ENCODE results near the gene ADARB2.

Gene ADARB2

DNA sequence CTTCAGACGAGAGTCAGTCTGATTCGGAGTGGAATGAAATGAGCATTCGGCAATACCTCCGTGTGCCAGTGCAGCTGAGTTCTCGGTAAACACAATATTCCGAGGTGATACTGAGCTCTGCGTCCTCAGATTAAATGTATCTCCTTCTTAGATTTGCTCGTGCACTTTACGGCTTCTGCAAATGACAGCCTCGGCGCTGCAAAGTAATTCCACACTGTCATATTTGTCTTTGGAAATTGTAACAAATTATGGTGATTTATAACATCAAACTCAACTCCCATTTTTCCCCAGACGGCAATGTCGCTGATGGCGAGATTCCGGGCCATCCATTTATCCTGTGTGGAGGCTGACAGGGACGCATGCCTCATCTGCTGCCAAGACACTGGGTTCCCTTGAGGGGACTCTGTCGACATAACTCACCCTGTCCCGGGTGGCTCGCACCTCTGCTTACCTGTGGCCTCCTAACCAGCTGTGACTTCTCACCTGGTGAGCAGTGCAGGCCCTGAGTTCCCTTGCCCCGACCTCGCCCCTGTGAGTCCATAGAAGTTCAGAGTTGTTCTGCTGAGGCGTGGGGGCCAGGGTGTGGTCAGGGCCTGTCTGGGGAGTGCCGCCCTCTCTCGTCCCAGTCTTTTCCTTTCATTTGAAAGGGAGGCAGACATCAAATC lies 201.9 kb downstream of the ADARB2 start:
- DNase-seq (ENCODE audit: extremely low spot score): no peak
- CTCF ChIA-PET: no interaction called here
- TF ChIP-seq BHLHE40 (IDR thresholded peaks at IDR 0.05; ENCODE audit: borderline replicate concordance): no peak
- TF ChIP-seq HDGF (IDR thresholded peaks at IDR 0.05; ENCODE audit: borderline replicate concordance): no peak
- no peak for TF ChIP-seq FOXA1 (IDR thresholded peaks at IDR 0.05)
- POLR2A ChIA-PET: no interaction called here

DNA sequence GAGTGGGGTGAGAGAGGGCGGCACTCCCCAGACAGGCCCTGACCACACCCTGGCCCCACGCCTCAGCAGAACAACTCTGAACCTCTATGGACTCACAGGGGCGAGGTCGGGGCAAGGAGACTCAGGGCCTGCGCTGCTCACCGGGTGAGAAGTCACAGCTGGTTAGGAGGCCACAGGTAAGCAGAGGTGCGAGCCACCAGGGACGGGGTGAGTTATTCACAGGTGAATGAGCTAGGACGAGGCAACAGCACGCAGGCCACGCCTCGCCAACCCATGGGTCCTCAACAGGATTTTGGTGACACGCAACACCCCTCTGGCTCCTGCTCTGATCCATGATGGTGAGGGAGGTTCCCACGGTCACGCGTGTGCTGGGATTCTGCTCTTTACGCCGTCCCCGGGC lies 202.5 kb downstream of the ADARB2 start:
- ChIA-PET CTCF (no interaction called here), POLR2A (no interaction called here)
- TF ChIP-seq LEF1 (IDR thresholded peaks at IDR 0.05; ENCODE audit: borderline replicate concordance): no peak
- no peak for TF ChIP-seq FOXA1 (IDR thresholded peaks at IDR 0.05)
- TF ChIP-seq FOXK2 (IDR thresholded peaks at IDR 0.05): no peak
- TF ChIP-seq FOXM1 (IDR thresholded peaks at IDR 0.05; ENCODE audit: borderline replicate concordance): no peak
- TF ChIP-seq CTBP1 (IDR thresholded peaks at IDR 0.05; ENCODE audit: borderline replicate concordance): no peak
- TF ChIP-seq NFRKB (IDR thresholded peaks at IDR 0.05): no peak
- TF ChIP-seq BHLHE40 (IDR thresholded peaks at IDR 0.05; ENCODE audit: borderline replicate concordance): no peak
- TF ChIP-seq, protein P1, sequence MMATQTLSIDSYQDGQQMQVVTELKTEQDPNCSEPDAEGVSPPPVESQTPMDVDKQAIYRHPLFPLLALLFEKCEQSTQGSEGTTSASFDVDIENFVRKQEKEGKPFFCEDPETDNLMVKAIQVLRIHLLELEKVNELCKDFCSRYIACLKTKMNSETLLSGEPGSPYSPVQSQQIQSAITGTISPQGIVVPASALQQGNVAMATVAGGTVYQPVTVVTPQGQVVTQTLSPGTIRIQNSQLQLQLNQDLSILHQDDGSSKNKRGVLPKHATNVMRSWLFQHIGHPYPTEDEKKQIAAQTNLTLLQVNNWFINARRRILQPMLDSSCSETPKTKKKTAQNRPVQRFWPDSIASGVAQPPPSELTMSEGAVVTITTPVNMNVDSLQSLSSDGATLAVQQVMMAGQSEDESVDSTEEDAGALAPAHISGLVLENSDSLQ (IDR thresholded peaks at IDR 0.05): no peak
- TF ChIP-seq SUZ12 (IDR thresholded peaks at IDR 0.05): no peak
- TF ChIP-seq SP1 (IDR thresholded peaks at IDR 0.05): no peak
- TF ChIP-seq TARDBP (IDR thresholded peaks at IDR 0.05): no peak
- no peak for TF ChIP-seq L3MBTL2 (conservative IDR thresholded peaks at IDR 0.05)
- no peak for DNase-seq (ENCODE audit: extremely low spot score)

DNA sequence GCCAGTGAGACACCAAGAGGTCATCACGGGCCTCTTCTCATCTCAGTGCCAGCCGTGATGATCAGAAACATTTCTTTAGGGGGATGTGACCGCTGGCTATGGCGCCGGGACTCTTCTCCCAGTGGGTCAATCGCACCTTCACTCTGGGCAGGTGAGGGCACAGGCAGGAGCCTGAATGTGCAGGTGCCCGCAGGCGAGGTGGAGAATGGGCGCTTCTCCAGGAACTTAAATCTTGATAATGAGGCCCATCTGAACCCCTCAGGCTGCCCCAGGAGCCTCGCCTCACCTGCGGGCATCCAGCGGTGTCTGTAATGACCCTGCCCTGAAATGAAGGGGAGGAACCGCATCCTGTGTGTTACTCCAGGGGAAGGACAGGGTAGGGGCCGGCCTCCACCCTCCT lies 204.7 kb downstream of the ADARB2 start:
- TF ChIP-seq FOXK2 (IDR thresholded peaks at IDR 0.05) (no peak), L3MBTL2 (conservative IDR thresholded peaks at IDR 0.05) (no peak), ELF4 (IDR thresholded peaks at IDR 0.05) (no peak), SP1 (IDR thresholded peaks at IDR 0.05) (no peak), SUZ12 (IDR thresholded peaks at IDR 0.05) (no peak), TARDBP (IDR thresholded peaks at IDR 0.05) (no peak), FOXM1 (IDR thresholded peaks at IDR 0.05; ENCODE audit: borderline replicate concordance) (no peak), NFRKB (IDR thresholded peaks at IDR 0.05) (no peak)
- CTCF ChIA-PET: no interaction called here
- DNase-seq (ENCODE audit: extremely low spot score): no peak
- POLR2A ChIA-PET: no interaction called here

DNA sequence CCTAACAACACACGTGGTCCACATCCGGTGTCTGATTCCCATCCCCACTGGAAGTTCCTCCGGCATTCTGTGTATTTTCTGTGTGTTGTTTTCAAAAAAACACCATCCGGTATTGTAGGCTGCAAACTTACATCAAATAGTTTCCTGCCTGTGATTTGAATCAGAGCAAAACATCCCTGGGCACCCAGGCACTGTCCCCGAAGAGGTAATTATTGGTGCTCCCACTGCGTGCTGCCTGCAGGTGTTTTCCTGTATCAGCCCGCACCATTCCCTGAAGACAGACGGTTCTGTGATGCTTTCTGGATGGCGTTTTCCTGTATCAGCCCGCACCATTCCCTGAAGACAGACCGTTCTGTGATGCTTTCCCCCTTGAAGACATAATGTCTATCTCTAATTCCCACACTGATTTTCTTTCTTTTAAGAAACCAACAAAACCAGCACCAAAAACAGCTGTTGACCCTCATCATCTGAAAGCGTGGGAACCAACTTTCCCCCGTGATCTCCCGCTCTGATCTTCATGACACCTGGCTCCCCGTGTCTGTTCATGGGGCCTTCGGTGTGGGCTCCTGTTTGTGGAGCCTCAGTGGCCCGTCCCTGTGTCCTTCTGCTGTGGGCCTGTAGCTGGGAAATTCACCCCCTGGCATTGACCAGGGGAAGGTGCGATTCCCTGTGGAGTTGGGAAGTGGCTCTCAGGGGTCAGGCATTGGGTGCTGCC lies 205.3 kb downstream of the ADARB2 start:
- TF ChIP-seq FOXM1 (IDR thresholded peaks at IDR 0.05; ENCODE audit: borderline replicate concordance): no peak
- no peak for TF ChIP-seq TARDBP (IDR thresholded peaks at IDR 0.05)
- no peak for DNase-seq (ENCODE audit: extremely low spot score)
- CTCF ChIA-PET: no interaction called here
- POLR2A ChIA-PET: no interaction called here

DNA sequence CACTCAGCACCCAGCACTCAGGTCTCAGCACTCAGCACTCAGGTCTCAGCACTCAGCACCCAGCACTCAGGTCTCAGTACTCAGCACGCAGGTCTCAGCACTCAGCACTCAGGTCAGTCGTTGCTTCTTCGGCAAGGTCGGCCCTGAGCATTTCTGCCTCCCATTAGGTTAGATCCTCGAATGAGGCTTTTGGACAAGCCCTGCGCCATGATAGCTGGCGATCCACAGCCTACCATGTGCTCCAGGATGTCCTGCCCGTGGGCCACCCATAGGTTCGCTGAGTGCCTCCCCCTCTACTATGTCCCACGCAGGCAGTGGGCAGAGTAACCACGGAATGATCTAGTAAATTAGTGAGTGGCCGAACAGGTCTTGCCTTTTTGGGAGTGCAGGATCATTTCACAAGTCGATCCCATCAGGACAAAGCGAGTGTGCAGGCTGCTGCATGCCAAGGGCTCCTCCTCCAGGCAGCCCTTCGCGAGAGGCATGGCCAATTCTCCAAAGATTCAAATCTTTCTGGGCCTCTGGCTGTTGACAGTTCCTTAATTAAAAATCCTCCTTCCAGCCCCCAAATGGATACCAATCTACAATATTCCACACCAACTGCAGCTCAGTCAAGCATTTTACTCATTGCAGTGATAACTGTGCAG lies 206.3 kb downstream of the ADARB2 start:
- ChIA-PET POLR2A (no interaction called here), CTCF (no interaction called here)
- no peak for DNase-seq (ENCODE audit: extremely low spot score)
- TF ChIP-seq FOXM1 (IDR thresholded peaks at IDR 0.05; ENCODE audit: borderline replicate concordance) (no peak), HDGF (IDR thresholded peaks at IDR 0.05; ENCODE audit: borderline replicate concordance) (no peak), FOXA1 (IDR thresholded peaks at IDR 0.05) (no peak), TARDBP (IDR thresholded peaks at IDR 0.05) (no peak), L3MBTL2 (conservative IDR thresholded peaks at IDR 0.05) (no peak), SP1 (IDR thresholded peaks at IDR 0.05) (no peak), ELF4 (IDR thresholded peaks at IDR 0.05) (no peak), CTBP1 (IDR thresholded peaks at IDR 0.05; ENCODE audit: borderline replicate concordance) (no peak), SUZ12 (IDR thresholded peaks at IDR 0.05) (no peak), LEF1 (IDR thresholded peaks at IDR 0.05; ENCODE audit: borderline replicate concordance) (no peak), NFRKB (IDR thresholded peaks at IDR 0.05) (no peak)
- TF ChIP-seq, protein P1 (IDR thresholded peaks at IDR 0.05): no peak

DNA sequence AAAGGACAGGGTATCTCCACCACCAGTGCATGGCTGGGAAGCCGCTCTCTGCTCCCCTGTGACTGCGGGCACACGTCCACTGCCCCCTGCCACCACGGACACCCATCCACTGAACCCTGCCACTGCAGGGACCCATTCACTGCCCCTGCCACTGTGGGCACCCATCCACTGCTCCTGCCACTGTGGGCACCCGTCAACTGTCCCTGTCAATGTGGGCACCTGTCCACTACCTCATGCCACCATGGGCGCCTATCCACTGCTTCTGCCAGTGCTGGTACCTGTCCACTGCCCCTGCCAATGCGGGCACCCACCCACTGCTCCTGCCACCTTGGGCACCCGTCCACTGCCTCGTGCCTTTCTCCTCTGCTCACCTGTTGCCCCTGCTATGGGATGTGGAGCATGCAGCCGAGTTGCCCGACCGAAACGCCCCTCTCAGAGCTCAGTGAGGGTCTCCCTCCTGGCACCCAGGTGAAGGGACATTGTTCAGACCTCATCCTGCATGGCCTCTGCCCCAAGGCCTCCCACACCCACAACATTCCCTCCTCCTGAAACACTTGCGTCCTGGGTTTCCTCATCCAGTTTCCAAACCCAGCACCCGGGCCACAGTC lies 207.4 kb downstream of the ADARB2 start:
- ChIA-PET CTCF (no interaction called here), POLR2A (no interaction called here)
- TF ChIP-seq FOXK2 (IDR thresholded peaks at IDR 0.05): no peak
- no peak for TF ChIP-seq CTBP1 (IDR thresholded peaks at IDR 0.05; ENCODE audit: borderline replicate concordance)
- TF ChIP-seq FOXM1 (IDR thresholded peaks at IDR 0.05; ENCODE audit: borderline replicate concordance): no peak
- no peak for TF ChIP-seq ZNF384 (IDR thresholded peaks at IDR 0.05)
- TF ChIP-seq L3MBTL2 (conservative IDR thresholded peaks at IDR 0.05): no peak
- TF ChIP-seq SP1 (IDR thresholded peaks at IDR 0.05): no peak
- no peak for TF ChIP-seq TARDBP (IDR thresholded peaks at IDR 0.05)
- no peak for TF ChIP-seq ELF4 (IDR thresholded peaks at IDR 0.05)
- TF ChIP-seq LEF1 (IDR thresholded peaks at IDR 0.05; ENCODE audit: borderline replicate concordance): no peak
- TF ChIP-seq ARNT (IDR thresholded peaks at IDR 0.05): no peak
- TF ChIP-seq NFRKB (IDR thresholded peaks at IDR 0.05): no peak
- TF ChIP-seq HDGF (IDR thresholded peaks at IDR 0.05; ENCODE audit: borderline replicate concordance): no peak
- no peak for TF ChIP-seq BHLHE40 (IDR thresholded peaks at IDR 0.05; ENCODE audit: borderline replicate concordance)
- TF ChIP-seq FOXA1 (IDR thresholded peaks at IDR 0.05): no peak
- TF ChIP-seq SUZ12 (IDR thresholded peaks at IDR 0.05): no peak
- TF ChIP-seq, protein P1 (IDR thresholded peaks at IDR 0.05): no peak
- DNase-seq (ENCODE audit: extremely low spot score): no peak

Data from HEK293T (cell line).